ENCODE measurements around the gene DPEP2.
"Not testable (repeated sequence)": the region's sequence is repeated elsewhere in the genome, so short reads cannot be mapped to it uniquely, and the experiment has no call there.

DNA sequence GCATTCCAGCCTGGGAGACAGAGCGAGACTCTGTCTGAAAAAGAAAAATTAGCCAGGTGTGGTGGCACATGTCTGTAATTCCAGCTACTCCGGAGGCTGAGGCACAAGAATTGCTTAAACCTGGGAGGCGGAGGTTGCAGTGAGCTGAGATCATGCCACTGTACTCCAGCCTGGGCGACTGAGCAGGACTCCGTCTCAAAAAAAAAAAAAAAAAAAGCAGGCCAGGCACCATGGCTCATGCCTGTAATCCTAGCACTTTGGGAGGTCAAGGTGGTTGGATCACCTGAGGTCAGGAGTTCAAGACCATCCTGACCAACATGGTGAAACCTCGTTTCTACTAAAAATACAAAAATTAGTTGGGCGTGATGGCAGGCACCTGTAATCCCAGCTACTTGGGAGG, 27.0 kb downstream of the DPEP2 start:
- TF ChIP-seq, protein P1, sequence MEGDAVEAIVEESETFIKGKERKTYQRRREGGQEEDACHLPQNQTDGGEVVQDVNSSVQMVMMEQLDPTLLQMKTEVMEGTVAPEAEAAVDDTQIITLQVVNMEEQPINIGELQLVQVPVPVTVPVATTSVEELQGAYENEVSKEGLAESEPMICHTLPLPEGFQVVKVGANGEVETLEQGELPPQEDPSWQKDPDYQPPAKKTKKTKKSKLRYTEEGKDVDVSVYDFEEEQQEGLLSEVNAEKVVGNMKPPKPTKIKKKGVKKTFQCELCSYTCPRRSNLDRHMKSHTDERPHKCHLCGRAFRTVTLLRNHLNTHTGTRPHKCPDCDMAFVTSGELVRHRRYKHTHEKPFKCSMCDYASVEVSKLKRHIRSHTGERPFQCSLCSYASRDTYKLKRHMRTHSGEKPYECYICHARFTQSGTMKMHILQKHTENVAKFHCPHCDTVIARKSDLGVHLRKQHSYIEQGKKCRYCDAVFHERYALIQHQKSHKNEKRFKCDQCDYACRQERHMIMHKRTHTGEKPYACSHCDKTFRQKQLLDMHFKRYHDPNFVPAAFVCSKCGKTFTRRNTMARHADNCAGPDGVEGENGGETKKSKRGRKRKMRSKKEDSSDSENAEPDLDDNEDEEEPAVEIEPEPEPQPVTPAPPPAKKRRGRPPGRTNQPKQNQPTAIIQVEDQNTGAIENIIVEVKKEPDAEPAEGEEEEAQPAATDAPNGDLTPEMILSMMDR (IDR thresholded peaks at IDR 0.05; ENCODE audit: low read depth, low read length, poor library complexity, severe bottlenecking): not testable (repeated sequence)
- TF ChIP-seq EZH2phosphoT487 (IDR thresholded peaks at IDR 0.05; ENCODE audit: borderline replicate concordance, low read length): not testable (repeated sequence)

All from DOHH2 (cell line).